Lower lobe of right lung (tissue), 2 donors: ENCODE results near the gene IQCM. TPM values are rescaled to one million over a fixed set of nuclear protein-coding genes. Genes with fewer than 3 reads are reported as not detected.

Experiments used
- ATAC-seq, 2 donors: fragments of 200-7000 bp; cut with Tn5 transposase; one replicate each; pipeline ENCODE4 v1.9.1; 2020 to 2022; ENCODE audit warnings: mild to moderate bottlenecking in 2 of 2, moderate library complexity in 2 of 2
- DNase-seq: peaks from one replicate; pipeline ENCODE4 v3.0.0-alpha.2; 2020
- H3K27ac ChIP-seq: fragments of 200-600 bp; one replicate; pipeline ENCODE4 v1.8.0; 2022
- H3K27me3 ChIP-seq: fragments of 200-600 bp; one replicate; pipeline ENCODE4 v1.8.0; 2022; ENCODE audit warnings: low read depth
- H3K36me3 ChIP-seq: fragments of 200-600 bp; one replicate; pipeline ENCODE4 v1.8.0; 2022; ENCODE audit warnings: mild to moderate bottlenecking
- H3K4me1 ChIP-seq: fragments of 200-600 bp; one replicate; pipeline ENCODE4 v1.8.0; 2022
- H3K4me3 ChIP-seq: fragments of 200-600 bp; one replicate; pipeline ENCODE4 v1.8.0; 2022; ENCODE audit warnings: mild to moderate bottlenecking
- H3K9me3 ChIP-seq: fragments of 200-600 bp; one replicate; pipeline ENCODE4 v1.8.0; 2022
- intact Hi-C: fragments of 100-400 bp; cut with DNase I; formaldehyde crosslinking; loops from one replicate; pipeline ENCODE4 v1.11.0; 2022
- total RNA-seq: library from RNA; stranded (reverse); fragmentation: NEBNext Ultra II Directional; extraction: Animal tissue kit (Norgen Biotek cat#: 25700); gene quantifications from one replicate; pipeline ENCODE4 v1.2.1, GENCODE V29; 2021
- TF ChIP-seq, protein P1 (sequence below): fragments of 200-600 bp; IDR thresholded peaks from one replicate; pipeline ENCODE4 v1.8.0; 2022; ENCODE audit warnings: antibody characterized with exemption, mild to moderate bottlenecking
- donor health status: DM: no; HTN: yes; CAD: no; lungs with severe emphysema.

Gene IQCM
- total RNA-seq, 1 donor from 2014 or later, result not detected

DNA sequence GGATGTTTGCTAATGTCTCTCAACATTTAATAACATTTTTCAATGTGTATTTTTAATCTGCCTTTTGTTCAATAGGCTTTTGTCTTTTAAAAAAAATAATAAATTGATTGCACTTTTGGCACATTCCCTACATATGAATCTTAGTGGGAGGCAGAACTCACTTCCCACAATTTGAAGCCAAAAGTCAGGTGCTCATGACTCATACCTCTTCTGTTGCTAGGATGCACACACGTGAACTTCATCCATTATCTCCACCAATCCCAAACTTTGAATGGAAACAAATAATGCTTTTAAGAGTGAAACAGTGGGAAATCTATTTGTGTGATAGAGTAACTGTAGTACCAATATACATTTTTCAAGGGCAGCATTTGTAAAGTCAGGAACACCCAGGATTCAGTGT is 260.5 kb downstream of the IQCM start:
- H3K36me3 ChIP-seq, result no peaks in the 10 kb centered on the region
- H3K4me3 ChIP-seq, result no peak overlapping the region
- TF ChIP-seq, protein P1, sequence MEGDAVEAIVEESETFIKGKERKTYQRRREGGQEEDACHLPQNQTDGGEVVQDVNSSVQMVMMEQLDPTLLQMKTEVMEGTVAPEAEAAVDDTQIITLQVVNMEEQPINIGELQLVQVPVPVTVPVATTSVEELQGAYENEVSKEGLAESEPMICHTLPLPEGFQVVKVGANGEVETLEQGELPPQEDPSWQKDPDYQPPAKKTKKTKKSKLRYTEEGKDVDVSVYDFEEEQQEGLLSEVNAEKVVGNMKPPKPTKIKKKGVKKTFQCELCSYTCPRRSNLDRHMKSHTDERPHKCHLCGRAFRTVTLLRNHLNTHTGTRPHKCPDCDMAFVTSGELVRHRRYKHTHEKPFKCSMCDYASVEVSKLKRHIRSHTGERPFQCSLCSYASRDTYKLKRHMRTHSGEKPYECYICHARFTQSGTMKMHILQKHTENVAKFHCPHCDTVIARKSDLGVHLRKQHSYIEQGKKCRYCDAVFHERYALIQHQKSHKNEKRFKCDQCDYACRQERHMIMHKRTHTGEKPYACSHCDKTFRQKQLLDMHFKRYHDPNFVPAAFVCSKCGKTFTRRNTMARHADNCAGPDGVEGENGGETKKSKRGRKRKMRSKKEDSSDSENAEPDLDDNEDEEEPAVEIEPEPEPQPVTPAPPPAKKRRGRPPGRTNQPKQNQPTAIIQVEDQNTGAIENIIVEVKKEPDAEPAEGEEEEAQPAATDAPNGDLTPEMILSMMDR, result no peak
- no peaks in the 10 kb centered on the region for H3K27me3 ChIP-seq
- DNase-seq (no peak), ATAC-seq (no peak)
- no peaks in the 10 kb centered on the region for H3K4me1 ChIP-seq
- no peak overlapping the region for H3K27ac ChIP-seq
- intact Hi-C loops, result no loop called here
- no peaks in the 10 kb centered on the region for H3K9me3 ChIP-seq

DNA sequence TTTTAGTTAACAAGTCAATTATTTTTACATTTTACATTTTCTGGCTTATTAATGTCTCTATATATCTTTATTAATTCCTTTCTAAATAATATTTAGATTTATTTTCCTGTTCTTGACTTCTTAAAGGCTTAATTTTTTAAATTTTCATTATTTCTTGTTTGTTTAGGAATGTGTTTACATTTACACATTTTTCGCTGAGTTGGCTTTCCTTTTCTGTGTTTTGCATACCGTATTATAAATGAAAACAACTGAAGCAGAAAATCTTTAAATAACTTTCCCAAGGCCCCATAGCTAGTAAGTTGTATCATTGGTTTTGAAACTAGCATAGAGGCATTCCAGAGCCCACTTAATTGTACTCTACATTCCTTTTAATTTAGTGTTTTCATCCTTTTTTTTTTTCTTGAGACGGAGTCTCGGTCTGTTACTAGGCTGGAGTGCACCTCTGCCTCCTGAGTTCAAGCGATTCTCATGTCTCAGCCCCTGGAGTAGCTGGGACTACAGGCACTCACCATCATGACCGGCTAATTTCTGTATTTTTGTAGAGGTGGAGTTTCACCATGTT is 261.6 kb downstream of the IQCM start:
- no peak overlapping the region for H3K27ac ChIP-seq
- H3K27me3 ChIP-seq, result no peaks in the 10 kb centered on the region
- intact Hi-C loops, result no loop called here
- H3K4me3 ChIP-seq, result no peak overlapping the region
- no peaks in the 10 kb centered on the region for H3K9me3 ChIP-seq
- TF ChIP-seq, protein P1, result no peak
- no peaks in the 10 kb centered on the region for H3K4me1 ChIP-seq
- DNase-seq, result no peak
- no peaks in the 10 kb centered on the region for H3K36me3 ChIP-seq
- no peak for ATAC-seq

DNA sequence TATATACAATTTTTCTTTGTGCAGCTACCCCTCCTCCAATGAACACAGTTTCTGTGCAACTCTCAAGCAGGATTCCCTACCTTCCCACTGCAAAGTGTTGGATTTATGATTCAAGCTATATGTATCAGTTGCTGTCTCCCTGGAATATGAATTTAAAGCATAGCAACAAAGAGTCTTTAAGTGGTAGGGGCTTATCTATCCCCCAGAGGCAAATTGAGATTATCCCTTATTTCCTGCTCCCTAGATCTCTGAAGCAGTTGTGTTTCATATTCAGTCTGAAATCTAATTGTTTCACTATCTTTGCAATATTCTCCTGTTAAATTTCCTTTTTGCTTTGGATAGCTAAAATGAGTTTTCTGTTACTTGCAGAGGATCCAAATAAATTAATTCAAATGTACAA is 263.0 kb downstream of the IQCM start:
- TF ChIP-seq, protein P1, result no peak

DNA sequence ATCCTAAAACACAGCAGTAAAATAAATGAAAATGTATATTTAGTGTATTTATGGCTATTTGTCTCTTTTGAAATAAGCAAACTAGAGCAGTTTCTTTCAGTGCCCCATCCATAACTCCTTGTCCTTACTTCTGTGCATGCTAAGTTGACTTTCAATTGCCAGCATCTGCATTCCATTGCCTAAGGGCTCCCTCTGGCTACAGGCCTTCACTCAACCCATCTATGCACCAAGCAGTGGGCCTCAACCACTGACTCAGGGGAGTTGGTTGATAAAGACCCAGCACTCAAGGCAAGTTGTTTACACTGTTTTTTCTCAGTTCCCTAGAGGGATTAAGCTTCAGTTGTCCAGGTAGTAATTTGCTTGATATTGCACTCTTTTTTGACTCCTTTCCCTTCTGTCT is 265.7 kb downstream of the IQCM start:
- no peaks in the 10 kb centered on the region for H3K9me3 ChIP-seq
- intact Hi-C loops, result no loop called here
- H3K4me1 ChIP-seq, result no peaks in the 10 kb centered on the region
- TF ChIP-seq, protein P1, result no peak
- no peak overlapping the region for H3K4me3 ChIP-seq
- DNase-seq, result no peak
- no peaks in the 10 kb centered on the region for H3K27me3 ChIP-seq
- H3K27ac ChIP-seq, result no peak overlapping the region
- H3K36me3 ChIP-seq, result no peaks in the 10 kb centered on the region
- no peak for ATAC-seq

More for the DNA sequence above, 263.0 kb downstream of the IQCM start:
- no peaks in the 10 kb centered on the region for H3K4me1 ChIP-seq
- H3K27me3 ChIP-seq, result no peaks in the 10 kb centered on the region
- no peak overlapping the region for H3K27ac ChIP-seq
- H3K36me3 ChIP-seq, result no peaks in the 10 kb centered on the region
- intact Hi-C loops, result no loop called here
- H3K4me3 ChIP-seq, result no peak overlapping the region
- DNase-seq (no peak), ATAC-seq (no peak)
- H3K9me3 ChIP-seq, result no peaks in the 10 kb centered on the region

DNA sequence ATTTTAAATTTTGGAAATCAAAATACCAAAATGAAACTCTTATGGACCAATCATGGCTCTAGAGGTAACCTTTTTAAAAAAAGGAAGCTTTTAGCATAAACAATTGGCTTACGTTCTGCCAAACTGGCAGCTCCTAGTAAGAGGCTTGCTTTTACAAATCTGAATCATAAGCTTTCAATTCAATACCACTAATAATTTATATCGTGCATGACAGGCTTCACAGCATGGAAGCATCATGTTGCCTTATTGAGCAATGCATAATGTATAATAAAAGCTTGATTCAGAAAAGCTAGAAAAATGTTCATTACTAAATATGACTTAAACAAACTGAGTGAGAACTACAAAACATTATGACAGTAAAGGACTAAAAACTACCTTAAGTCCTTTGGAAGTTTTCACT is 280.9 kb downstream of the IQCM start:
- Histone ChIP-seq H3K9me3 (peaks cover 9% of the 10 kb centered on the region), H3K36me3 (no peaks in the 10 kb centered on the region), H3K4me3 (no peak overlapping the region), H3K27me3 (no peaks in the 10 kb centered on the region), H3K27ac (no peak overlapping the region), H3K4me1 (no peaks in the 10 kb centered on the region)
- TF ChIP-seq, protein P1, result no peak
- intact Hi-C loops, result no loop called here
- DNase-seq (no peak), ATAC-seq (no peak)
